Hematopoietic multipotent progenitor cell treated with erythropoietin and hydrocortisone succinate and interleukin-3 and kit ligand, for 6 days (in vitro differentiated cells): ENCODE measurements around the gene MPL.

Experiments used
- DNase-seq: peaks from one replicate; pipeline ENCODE4 v3.0.0-alpha.2; 2015

Gene MPL

GRCh38 chr1:43327549-43328292 lies 9.9 kb upstream of the MPL start:
- no peak for DNase-seq

GRCh38 chr1:43329995-43330751 lies 7.4 kb upstream of the MPL start:
- peak; percentile 92 for DNase-seq

GRCh38 chr1:43331688-43332087 lies 5.9 kb upstream of the MPL start:
- DNase-seq, result no peak

- no peak for DNase-seq
Measured at GRCh38 chr1:43334453-43335205, 3.0 kb upstream of the MPL start.

GRCh38 chr1:43338001-43338400 lies 383 bp downstream of the MPL start:
- DNase-seq, result no peak

- no peak for DNase-seq
Measured at GRCh38 chr1:43339584-43340232, 2.1 kb downstream of the MPL start.

- no peak for DNase-seq
Measured at GRCh38 chr1:43340559-43340958, 2.9 kb downstream of the MPL start.

- DNase-seq, result peak; percentile 73
Measured at GRCh38 chr1:43344267-43344850, 6.7 kb downstream of the MPL start.

GRCh38 chr1:43345120-43345519 lies 7.5 kb downstream of the MPL start:
- peak; percentile 93 for DNase-seq

- DNase-seq, result no peak
Measured at GRCh38 chr1:43346636-43347035, 9.0 kb downstream of the MPL start.

- no peak for DNase-seq
Measured at GRCh38 chr1:43348343-43348808, 10.8 kb downstream of the MPL start.

- DNase-seq, result no peak
Measured at GRCh38 chr1:43348809-43349593, 11.4 kb downstream of the MPL start.

GRCh38 chr1:43349594-43350306 lies 12.1 kb downstream of the MPL start:
- DNase-seq, result no peak

- DNase-seq, result no peak
Measured at GRCh38 chr1:43350976-43351375, 13.4 kb downstream of the MPL start.

- no peak for DNase-seq
Measured at GRCh38 chr1:43351421-43352350, 14.1 kb downstream of the MPL start.

GRCh38 chr1:43352351-43352705 lies 14.7 kb downstream of the MPL start:
- no peak for DNase-seq

GRCh38 chr1:43352881-43353280 lies 15.3 kb downstream of the MPL start:
- DNase-seq, result no peak

GRCh38 chr1:43354471-43354870 lies 16.9 kb downstream of the MPL start:
- no peak for DNase-seq

GRCh38 chr1:43354936-43355335 lies 17.3 kb downstream of the MPL start:
- DNase-seq, result no peak

- DNase-seq, result no peak
Measured at GRCh38 chr1:43357251-43357650, 19.6 kb downstream of the MPL start.
